Measurements from ENCODE around the gene TBX5.

TBX5 gene

GRCh38 chr12:114319422-114319821 is 86.5 kb downstream of the TBX5 start:
- DNase-seq (ENCODE audit: low spot score), result peak; percentile 4

DNA sequence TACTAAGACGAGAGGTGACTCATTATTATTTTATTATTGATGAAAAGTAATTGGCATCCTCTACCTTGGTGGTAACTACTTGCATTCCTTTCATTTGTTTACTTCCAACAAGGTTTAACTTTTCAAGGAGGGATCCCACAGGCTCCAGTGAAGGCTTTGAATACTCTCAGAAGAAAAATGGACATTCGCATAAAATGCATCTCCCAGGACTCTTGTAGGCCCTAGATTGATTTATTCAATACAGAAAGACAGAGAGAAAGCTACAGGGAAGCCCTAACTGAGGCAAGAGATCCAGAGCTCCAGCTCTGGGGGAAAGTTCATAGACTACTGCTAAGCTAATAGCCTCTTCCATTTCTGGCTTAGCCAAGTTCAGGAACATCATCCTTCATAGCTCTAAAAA is 87.0 kb downstream of the TBX5 start:
- DNase-seq (ENCODE audit: low spot score), result no peak

DNA sequence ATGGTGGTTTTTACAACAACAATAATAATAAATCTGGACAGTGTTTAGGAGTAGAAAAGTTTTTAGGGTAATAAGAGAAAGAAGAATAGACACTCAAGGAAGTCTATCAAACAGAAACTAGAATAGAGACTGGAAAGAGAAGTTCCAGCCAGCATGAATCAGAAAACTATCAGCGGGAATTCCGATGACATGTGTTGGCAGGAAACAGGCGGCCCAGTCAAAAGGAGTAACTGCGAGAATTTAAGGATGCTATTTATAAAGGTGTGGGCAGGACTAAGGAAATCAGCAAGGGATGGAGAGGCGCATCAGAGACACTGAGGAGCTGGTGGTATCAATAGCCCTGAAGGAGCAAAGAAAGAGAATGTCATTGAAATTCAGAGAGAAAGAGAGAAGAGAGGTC is 89.9 kb downstream of the TBX5 start:
- no peak for DNase-seq (ENCODE audit: low spot score)

DNA sequence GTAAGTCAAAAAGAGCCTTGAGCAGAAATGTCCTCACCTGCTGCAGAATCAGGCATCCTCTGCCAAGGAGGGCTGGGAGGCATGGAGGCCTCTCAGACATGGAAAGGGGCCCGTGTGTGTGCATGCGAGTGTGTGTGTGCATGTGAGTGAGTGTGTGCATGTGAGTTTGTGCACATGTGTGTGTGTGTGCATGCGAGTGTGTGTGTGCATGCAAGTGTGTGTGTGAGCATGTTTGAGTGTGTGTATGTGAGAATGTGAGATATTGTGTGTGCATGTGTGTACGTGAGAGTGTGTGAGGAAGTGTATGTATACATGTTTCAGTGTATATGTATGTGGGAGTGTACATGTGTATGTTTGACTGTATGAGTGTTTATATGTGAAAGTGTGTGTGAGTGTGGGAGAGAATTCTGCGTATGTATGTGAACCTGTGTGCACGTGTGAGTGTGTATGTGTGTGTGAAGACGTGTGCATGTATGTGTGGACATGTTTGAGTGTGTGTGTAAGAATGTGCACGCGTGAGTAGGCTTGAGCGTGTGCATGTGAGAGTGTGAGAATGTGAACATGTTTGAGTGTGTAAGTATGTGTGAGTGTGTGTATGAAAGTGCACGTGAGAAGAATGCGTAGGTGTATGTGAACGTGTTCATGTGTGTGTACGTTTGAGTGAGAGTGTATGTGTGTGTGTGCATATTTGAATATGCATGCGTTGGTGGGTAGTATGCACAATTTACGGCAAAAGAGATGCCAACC is 90.8 kb downstream of the TBX5 start:
- DNase-seq (ENCODE audit: low spot score), result no peak

DNA sequence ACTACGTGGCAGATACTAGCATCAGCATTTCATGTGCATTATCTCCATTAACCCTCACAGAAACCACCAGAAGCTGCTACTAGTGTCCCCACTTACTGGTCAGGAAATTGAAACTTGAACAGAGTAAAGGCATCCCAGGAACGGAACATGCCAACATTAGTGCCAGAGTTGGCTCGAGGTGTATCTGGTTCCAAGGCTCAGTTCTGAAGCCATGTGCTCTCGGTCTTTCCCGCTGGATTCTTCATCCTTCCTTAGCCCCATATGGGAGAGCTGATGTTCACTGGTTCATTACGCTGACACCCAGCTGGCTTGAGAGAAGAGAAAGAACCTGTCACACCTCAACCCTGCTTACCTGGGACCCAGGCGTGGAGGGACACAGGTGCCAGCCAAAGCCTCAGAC is 91.5 kb downstream of the TBX5 start:
- DNase-seq (ENCODE audit: low spot score), result no peak

DNA sequence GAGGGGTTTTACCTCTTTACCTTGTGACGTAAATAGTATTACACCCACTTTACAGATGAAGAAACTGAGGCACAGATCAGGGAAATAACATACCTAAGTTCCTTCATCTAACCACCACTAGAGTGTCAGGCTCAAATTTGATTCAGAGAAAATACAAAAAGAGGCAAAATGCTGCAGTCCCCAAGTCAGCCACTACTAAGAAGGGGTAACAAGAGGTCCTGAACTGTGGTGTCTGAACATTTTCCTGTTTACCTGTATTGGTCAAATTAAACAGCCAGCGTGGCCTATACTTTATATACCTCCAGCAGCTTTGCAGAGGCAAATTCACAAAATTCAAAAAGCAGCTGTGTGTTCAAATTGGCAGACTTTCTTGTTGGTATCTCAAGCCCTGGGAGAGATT is 92.0 kb downstream of the TBX5 start:
- no peak for DNase-seq (ENCODE audit: low spot score)

GRCh38 chr12:114311974-114312373 is 94.0 kb downstream of the TBX5 start:
- peak; percentile 51 for DNase-seq (ENCODE audit: low spot score)

- no peak for DNase-seq (ENCODE audit: low spot score)
Measured at GRCh38 chr12:114306646-114307045, 99.3 kb downstream of the TBX5 start.

GRCh38 chr12:114305446-114305845 is 100.5 kb downstream of the TBX5 start:
- DNase-seq (ENCODE audit: low spot score), result no peak

Data from Ammon's horn (tissue), 1 donor.